ENCODE data around the gene PGBD5. TPM values are rescaled to one million over a fixed set of nuclear protein-coding genes. Genes with fewer than 3 reads are reported as not detected.

PGBD5 gene
- total RNA-seq, 1 experiment from 2014 or later, result 34.7 TPM

DNA sequence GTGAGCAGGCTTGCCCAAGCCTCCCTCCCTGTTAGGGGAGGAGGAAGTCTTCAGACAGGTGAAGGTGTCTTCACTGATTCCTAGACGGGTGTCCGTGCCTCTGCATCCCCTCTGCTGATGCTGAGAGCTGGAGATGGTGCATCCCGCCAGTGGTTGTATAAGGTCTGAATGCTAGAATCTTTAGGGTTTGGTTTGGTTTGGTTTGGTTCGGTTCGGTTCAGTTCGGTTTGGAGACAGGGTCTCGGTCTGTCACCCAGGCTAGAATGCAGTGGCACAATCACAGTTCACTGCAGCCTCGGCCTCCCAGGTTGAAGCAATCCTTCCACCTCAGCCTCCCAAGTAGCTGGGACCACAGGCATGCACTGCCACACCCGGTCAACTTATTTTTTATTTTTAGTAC lies 153.6 kb downstream of the PGBD5 start:
- Histone ChIP-seq H3K4me3 (ENCODE audit: insufficient read depth, low read depth, low read length) (no peak overlapping the region), H3K36me3 (replicated peaks; ENCODE audit: control insufficient read depth, insufficient read depth, low read length) (peaks cover 4% of the 10 kb centered on the region), H3K27me3 (ENCODE audit: control insufficient read depth, insufficient read depth, low read length) (no peaks in the 10 kb centered on the region)
- DNase-seq, result no peak

DNA sequence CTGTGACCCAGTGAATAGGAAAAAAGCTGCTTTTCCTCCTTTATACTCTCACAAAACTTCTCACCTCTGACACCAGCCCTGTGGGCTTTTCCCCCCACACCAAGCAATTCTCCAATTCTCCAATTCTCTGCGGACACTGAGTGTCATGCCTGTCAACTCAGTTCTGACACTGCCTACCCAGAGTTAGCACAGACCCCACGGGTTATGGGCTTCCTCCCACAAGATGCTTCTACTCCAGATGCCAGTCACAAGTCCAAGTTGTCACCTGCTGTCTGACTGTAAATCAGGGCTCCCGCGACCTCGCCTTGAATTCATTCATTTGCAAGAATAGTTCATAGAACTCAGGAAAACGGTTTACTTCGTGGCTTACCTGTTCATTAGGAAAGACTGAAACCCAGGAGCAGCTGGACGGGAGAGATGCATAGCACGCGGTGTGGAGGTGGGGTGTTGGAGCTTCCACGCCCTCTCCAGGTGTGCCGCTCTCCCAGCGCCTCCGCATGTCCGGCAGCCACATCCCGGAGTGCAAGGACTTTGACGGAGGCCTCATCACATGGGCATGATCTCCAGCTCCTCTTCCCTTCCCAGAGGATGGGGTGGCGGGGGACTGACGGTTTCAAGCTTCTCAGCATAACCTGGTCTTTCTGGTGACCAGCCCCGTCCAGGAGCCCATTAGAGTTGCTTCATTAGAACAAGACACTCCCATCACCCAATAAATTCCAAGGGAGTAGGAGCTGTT lies 154.7 kb downstream of the PGBD5 start:
- no peaks in the 10 kb centered on the region for H3K27me3 ChIP-seq (ENCODE audit: control insufficient read depth, insufficient read depth, low read length)
- no peak overlapping the region for H3K4me3 ChIP-seq (ENCODE audit: insufficient read depth, low read depth, low read length)
- no peak for DNase-seq
- H3K36me3 ChIP-seq (replicated peaks; ENCODE audit: control insufficient read depth, insufficient read depth, low read length), result peaks cover 5% of the 10 kb centered on the region

DNA sequence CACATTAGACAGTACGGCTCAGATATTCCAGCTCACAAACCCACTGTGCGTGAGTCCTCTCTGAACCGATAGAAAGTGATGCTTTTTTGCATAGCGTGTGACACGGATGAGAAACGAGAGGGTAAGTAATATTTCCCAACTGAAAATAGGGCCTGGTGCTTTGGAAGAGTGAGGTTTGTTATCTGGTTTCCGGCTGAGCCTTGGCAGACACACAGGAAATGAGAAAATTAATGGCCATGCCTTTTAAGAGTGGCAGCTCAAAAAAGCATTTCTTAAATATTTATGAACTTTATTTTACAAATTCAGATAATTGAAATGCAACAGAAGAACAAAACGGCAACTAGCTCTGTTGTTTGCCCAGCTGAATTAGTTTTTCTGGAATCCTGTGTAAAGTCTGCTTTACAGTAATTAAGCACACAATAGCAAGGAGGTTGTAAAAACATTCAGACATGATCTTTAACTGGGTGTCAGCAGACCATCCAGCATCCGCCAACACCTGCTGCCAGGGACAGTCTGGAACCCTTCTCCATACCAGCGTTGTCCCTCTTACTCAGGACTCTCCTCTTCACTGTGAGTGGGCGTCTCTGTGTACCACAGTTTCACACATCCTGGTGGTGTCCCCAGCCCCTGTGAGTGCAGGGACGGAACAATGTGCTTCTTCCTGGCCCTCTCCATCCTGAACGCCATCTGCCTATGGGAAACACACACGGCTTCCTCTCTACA lies 155.4 kb downstream of the PGBD5 start:
- H3K4me3 ChIP-seq (ENCODE audit: insufficient read depth, low read depth, low read length), result no peak overlapping the region

GRCh38 chr1:230270185-230270558 lies 156.0 kb downstream of the PGBD5 start:
- no peak for DNase-seq
- Histone ChIP-seq H3K4me3 (ENCODE audit: insufficient read depth, low read depth, low read length) (no peak overlapping the region), H3K36me3 (replicated peaks; ENCODE audit: control insufficient read depth, insufficient read depth, low read length) (peaks cover 8% of the 10 kb centered on the region), H3K27me3 (ENCODE audit: control insufficient read depth, insufficient read depth, low read length) (no peaks in the 10 kb centered on the region)

More for the DNA sequence above, 155.4 kb downstream of the PGBD5 start:
- H3K27me3 ChIP-seq (ENCODE audit: control insufficient read depth, insufficient read depth, low read length), result no peaks in the 10 kb centered on the region
- DNase-seq, result no peak
- H3K36me3 ChIP-seq (replicated peaks; ENCODE audit: control insufficient read depth, insufficient read depth, low read length), result peaks cover 5% of the 10 kb centered on the region

GRCh38 chr1:230268371-230269170 lies 157.6 kb downstream of the PGBD5 start:
- Histone ChIP-seq H3K4me3 (ENCODE audit: insufficient read depth, low read depth, low read length) (no peak overlapping the region), H3K36me3 (replicated peaks; ENCODE audit: control insufficient read depth, insufficient read depth, low read length) (peaks cover 12% of the 10 kb centered on the region)
- peak; percentile 92 for DNase-seq

DNA sequence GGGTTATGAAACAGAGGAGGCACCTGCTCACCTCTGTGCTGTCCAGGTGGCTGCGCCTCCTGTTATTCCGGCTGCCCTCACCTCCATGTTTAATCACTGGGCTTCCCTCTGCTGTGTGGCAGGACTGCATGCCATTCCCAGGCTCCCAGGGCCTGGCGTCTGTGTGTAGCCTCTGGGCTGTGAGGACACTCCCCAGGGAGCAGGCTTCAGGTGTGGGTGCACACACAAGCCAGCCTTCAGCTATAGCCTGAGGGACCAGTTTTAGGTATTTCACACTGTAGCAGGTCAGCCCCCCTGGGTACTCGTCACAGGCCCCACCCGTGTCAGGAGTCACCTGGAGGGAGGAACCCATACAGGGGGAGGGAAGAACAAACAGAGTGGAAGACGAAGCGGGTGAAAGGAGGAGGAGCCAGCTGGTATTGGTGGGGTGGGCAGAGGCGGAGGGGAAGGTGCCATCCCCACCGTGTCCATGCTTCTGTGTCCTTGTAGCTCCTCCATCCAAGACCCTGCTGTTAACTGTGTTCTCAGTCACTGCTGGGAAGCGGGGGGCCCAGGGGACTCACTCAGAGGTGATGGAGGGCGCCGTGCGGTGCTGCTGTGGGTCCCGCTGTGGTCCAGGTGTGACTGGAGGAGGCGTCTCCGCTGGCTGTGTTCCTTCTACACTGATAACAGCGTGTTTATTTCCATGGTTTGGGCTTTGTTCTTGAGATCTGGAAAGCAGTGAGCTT lies 158.6 kb downstream of the PGBD5 start:
- DNase-seq, result no peak
- Histone ChIP-seq H3K27me3 (ENCODE audit: control insufficient read depth, insufficient read depth, low read length) (no peaks in the 10 kb centered on the region), H3K36me3 (replicated peaks; ENCODE audit: control insufficient read depth, insufficient read depth, low read length) (peaks cover 12% of the 10 kb centered on the region), H3K4me3 (ENCODE audit: insufficient read depth, low read depth, low read length) (no peak overlapping the region)

More at GRCh38 chr1:230268371-230269170, 157.6 kb downstream of the PGBD5 start:
- H3K27me3 ChIP-seq (ENCODE audit: control insufficient read depth, insufficient read depth, low read length), result no peaks in the 10 kb centered on the region

DNA sequence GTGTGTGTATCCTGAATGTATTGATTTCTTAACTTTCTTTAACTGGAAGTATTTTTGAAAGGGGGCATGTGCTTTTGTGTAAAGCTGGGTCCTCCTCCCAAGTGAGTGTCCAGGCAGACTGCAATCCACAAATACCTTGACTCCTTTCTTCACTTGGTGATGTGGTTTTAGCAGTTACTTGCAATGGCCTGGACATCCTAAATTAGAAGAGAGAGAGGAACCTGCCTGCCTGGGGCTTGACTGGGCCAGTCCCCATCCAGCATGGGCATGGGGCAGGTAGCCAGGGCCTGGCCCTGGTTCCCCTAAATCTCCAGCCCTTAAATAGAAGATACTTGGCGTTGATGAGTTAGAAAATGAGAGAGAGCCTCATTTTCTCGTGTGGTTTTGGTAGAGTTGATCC lies 159.7 kb downstream of the PGBD5 start:
- Histone ChIP-seq H3K36me3 (replicated peaks; ENCODE audit: control insufficient read depth, insufficient read depth, low read length) (peaks cover 12% of the 10 kb centered on the region), H3K27me3 (ENCODE audit: control insufficient read depth, insufficient read depth, low read length) (no peaks in the 10 kb centered on the region), H3K4me3 (ENCODE audit: insufficient read depth, low read depth, low read length) (no peak overlapping the region)
- no peak for DNase-seq

GRCh38 chr1:230265200-230266115 lies 160.7 kb downstream of the PGBD5 start:
- no peak for DNase-seq
- Histone ChIP-seq H3K4me3 (ENCODE audit: insufficient read depth, low read depth, low read length) (no peak overlapping the region), H3K36me3 (replicated peaks; ENCODE audit: control insufficient read depth, insufficient read depth, low read length) (peaks cover 10% of the 10 kb centered on the region), H3K27me3 (ENCODE audit: control insufficient read depth, insufficient read depth, low read length) (no peaks in the 10 kb centered on the region)

Other genes with a start within 250 kb of the PGBD5 start
- 38.3 and 53.9 TPM in 2 replicates for gene COG2, start 216.1 kb upstream of the PGBD5 start, total RNA-seq (2014; rRNA removed; shearing (Covaris generic))

All from H7 (cell line).